ENCODE data around the gene SIX4. TPM values are rescaled to one million over a fixed set of nuclear protein-coding genes. Genes with fewer than 3 reads are reported as not detected.

Gene SIX4
- total and polyA plus RNA-seq, 2 donors (not counting 1 experiment from before 2014, with no cell fraction given): not detected

DNA sequence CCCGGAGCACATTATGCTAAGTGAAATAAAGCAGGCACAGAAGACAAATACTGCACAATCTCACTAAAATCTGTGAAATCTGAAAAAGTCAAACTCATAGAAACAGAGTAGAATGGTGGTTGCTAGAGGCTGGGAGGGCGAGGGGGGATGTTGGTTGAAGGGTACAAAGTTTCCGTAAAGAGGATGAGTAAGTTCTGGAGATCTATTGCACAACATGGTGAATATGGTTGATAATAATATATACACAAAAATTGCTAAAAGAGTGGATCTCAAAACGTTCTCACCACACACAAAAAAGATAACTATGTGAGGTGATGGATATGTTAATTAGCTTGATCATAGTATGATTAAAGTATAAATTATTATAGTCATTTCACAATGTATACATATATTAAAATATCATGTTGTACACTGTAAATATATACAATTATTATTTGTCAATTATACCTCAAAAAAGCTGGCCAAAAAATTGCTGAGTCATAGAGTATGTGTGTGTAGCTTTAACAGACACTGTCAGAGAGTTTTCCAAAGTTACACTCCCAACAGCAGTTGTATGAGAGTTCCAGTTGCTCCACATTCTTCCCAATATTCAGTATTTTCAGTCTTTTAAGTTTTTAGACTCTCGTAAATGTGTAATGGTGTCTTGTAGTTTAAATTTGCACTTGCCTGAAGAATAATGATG is 55.6 kb downstream of the SIX4 start:
- POLR2A ChIA-PET: no interaction called here
- H3K27ac Mint-ChIP-seq: no peak overlapping the region
- H3K4me3 ChIP-seq (ENCODE audit: control extremely low read depth in 1 of 5, extremely low read depth in 1 of 5, insufficient read depth in 1 of 5, low read depth in 2 of 5, low read length in 4 of 5): no peak overlapping the region
- peaks cover 0 to 13% (median 5%) of the 10 kb centered on the region in 4 experiments for H3K27me3 ChIP-seq (replicated peaks in 1 of 4; ENCODE audit: control extremely low read depth in 1 of 4, control insufficient read depth in 3 of 4, insufficient read depth in 4 of 4, low read length in 3 of 4)
- no peaks in the 10 kb centered on the region for H3K79me2 ChIP-seq (ENCODE audit: control insufficient read depth, insufficient read depth, low read length)
- H3K9ac ChIP-seq (ENCODE audit: low read length): no peak overlapping the region
- H3K4me2 ChIP-seq (replicated peaks; ENCODE audit: low read depth, low read length, poor library complexity, severe bottlenecking): no peak overlapping the region
- no peaks in the 10 kb centered on the region for H4K20me1 ChIP-seq (ENCODE audit: control insufficient read depth, insufficient read depth, low read length, poor library complexity, severe bottlenecking)
- ATAC-seq (ENCODE audit: low read depth): no peak
- H3K9me3 ChIP-seq (ENCODE audit: control extremely low read depth in 1 of 3, control insufficient read depth in 2 of 3, insufficient read depth in 1 of 3, low read length in 2 of 3): peaks cover 0 to 1% (median 0%) of the 10 kb centered on the region in 3 donors
- H3K4me1 Mint-ChIP-seq: no peaks in the 10 kb centered on the region
- H3K36me3 ChIP-seq (replicated peaks in 1 of 2; ENCODE audit: control extremely low read depth in 1 of 2, control insufficient read depth in 1 of 2, extremely low read depth in 1 of 2, insufficient read depth in 2 of 2, low read length in 1 of 2): no peaks in the 10 kb centered on the region
- H3K9me3 Mint-ChIP-seq (ENCODE audit: insufficient read depth): no peaks in the 10 kb centered on the region
- no CpG with 5 or more reads among the region's 5 CpGs for WGBS (ENCODE audit: insufficient coverage)
- TF ChIP-seq CTCF (IDR thresholded peaks at IDR 0.05) (no peak), EZH2 (IDR thresholded peaks at IDR 0.05; ENCODE audit: borderline replicate concordance, insufficient read depth, low read depth, low read length, poor library complexity, severe bottlenecking) (no peak)
- no peaks in the 10 kb centered on the region for H3K4me1 ChIP-seq (ENCODE audit: control insufficient read depth in 2 of 2, insufficient read depth in 2 of 2, low read length in 2 of 2)
- intact Hi-C loops (cut with micrococcal nuclease): no loop called here
- no peak overlapping the region for H3K4me3 Mint-ChIP-seq
- CTCF ChIA-PET: no interaction called here
- H3K27ac ChIP-seq (ENCODE audit: low read length in 2 of 2): no peak overlapping the region
- DNase-seq: no peak
- peaks cover 23% of the 10 kb centered on the region for H3K27me3 Mint-ChIP-seq
- no peak overlapping the region for H2AFZ ChIP-seq (ENCODE audit: insufficient read depth, low read depth, low read length, poor library complexity, severe bottlenecking)

- Histone ChIP-seq H3K27me3 (replicated peaks in 1 of 4; ENCODE audit: control extremely low read depth in 1 of 4, control insufficient read depth in 3 of 4, insufficient read depth in 4 of 4, low read length in 3 of 4) (peaks cover 0 to 27% (median 17%) of the 10 kb centered on the region in 4 experiments), H3K79me2 (ENCODE audit: control insufficient read depth, insufficient read depth, low read length) (no peaks in the 10 kb centered on the region), H3K4me1 (ENCODE audit: control insufficient read depth in 2 of 2, insufficient read depth in 2 of 2, low read length in 2 of 2) (no peaks in the 10 kb centered on the region), H3K27ac (ENCODE audit: low read length in 2 of 2) (no peak overlapping the region), H3K36me3 (replicated peaks in 1 of 2; ENCODE audit: control extremely low read depth in 1 of 2, control insufficient read depth in 1 of 2, extremely low read depth in 1 of 2, insufficient read depth in 2 of 2, low read length in 1 of 2) (no peaks in the 10 kb centered on the region), H3K4me2 (replicated peaks; ENCODE audit: low read depth, low read length, poor library complexity, severe bottlenecking) (no peak overlapping the region), H2AFZ (ENCODE audit: insufficient read depth, low read depth, low read length, poor library complexity, severe bottlenecking) (no peak overlapping the region), H4K20me1 (ENCODE audit: control insufficient read depth, insufficient read depth, low read length, poor library complexity, severe bottlenecking) (no peaks in the 10 kb centered on the region), H3K9me3 (ENCODE audit: control extremely low read depth in 1 of 3, control insufficient read depth in 2 of 3, insufficient read depth in 1 of 3, low read length in 2 of 3) (peaks cover 0 to 2% (median 0%) of the 10 kb centered on the region in 3 donors), H3K9ac (ENCODE audit: low read length) (no peak overlapping the region), H3K4me3 (ENCODE audit: control extremely low read depth in 1 of 5, extremely low read depth in 1 of 5, insufficient read depth in 1 of 5, low read depth in 2 of 5, low read length in 4 of 5) (no peak overlapping the region)
- CTCF ChIA-PET: no interaction called here
- Mint-ChIP-seq H3K4me1 (no peaks in the 10 kb centered on the region), H3K9me3 (ENCODE audit: insufficient read depth) (no peaks in the 10 kb centered on the region), H3K4me3 (no peak overlapping the region), H3K27ac (no peak overlapping the region), H3K27me3 (peaks cover 40% of the 10 kb centered on the region)
- intact Hi-C loops (cut with micrococcal nuclease): no loop called here
- DNase-seq: no peak
- POLR2A ChIA-PET: no interaction called here
- ATAC-seq (ENCODE audit: low read depth): no peak
- TF ChIP-seq EZH2 (IDR thresholded peaks at IDR 0.05; ENCODE audit: borderline replicate concordance, insufficient read depth, low read depth, low read length, poor library complexity, severe bottlenecking) (no peak), CTCF (IDR thresholded peaks at IDR 0.05) (no peak)
- WGBS (ENCODE audit: insufficient coverage): no CpG with 5 or more reads among the region's 3 CpGs
Observed at GRCh38 chr14:60665177-60665550, 59.0 kb downstream of the SIX4 start.

Measured in B cell (primary cell).